H1 (cell line): ENCODE measurements around the gene CCDC33. TPM values are rescaled to one million over a fixed set of nuclear protein-coding genes. Genes with fewer than 3 reads are reported as not detected.

Experiments used
- CTCF ChIA-PET: fragments of 300-600 bp; sonication (Branson Sonifier 250); formaldehyde crosslinking; loops from one replicate; lab custom pipeline; 2021; ENCODE audit not compliant: partially characterized antibody; lab: Charles Lee
- POLR2A ChIA-PET: fragments of 300-600 bp; sonication (Branson Sonifier 250); formaldehyde crosslinking; loops from one replicate; lab custom pipeline; 2021; ENCODE audit warnings: inconsistent platforms; ENCODE audit not compliant: partially characterized antibody; lab: Charles Lee
- DNase-seq, 2 experiments: peaks; one replicate each; pipeline versions ENCODE4 v3.0.0 to v3.0.0-alpha.2; 2010 to 2022; ENCODE audit warnings: low spot score in 2 of 2, low read depth in 1 of 2, mixed read lengths in 1 of 2
- FAIRE-seq: peaks from 2 replicates; lab custom pipeline; 2011; peaks lifted over from hg19 to GRCh38; lab: Jason Lieb, UNC
- H2AFZ ChIP-seq: 2 replicates; pipeline ENCODE4 v1.8.1; 2012; ENCODE audit warnings: low read length, inconsistent platforms
- H2AK5ac ChIP-seq: 2 replicates; pipeline ENCODE4 v1.6.1; 2013; ENCODE audit warnings: low read depth, low read length
- H2BK120ac ChIP-seq: replicated peaks from 2 replicates; pipeline ENCODE3; 2013; ENCODE audit warnings: low read depth, low read length, inconsistent platforms
- H2BK12ac ChIP-seq: 2 replicates; pipeline ENCODE4 v1.6.1; 2013; ENCODE audit warnings: low read depth, low read length
- H2BK15ac ChIP-seq: 2 replicates; pipeline ENCODE4 v1.6.1; 2013; ENCODE audit warnings: low read length
- H2BK20ac ChIP-seq: 2 replicates; pipeline ENCODE4 v1.6.1; 2013; ENCODE audit warnings: low read length
- H2BK5ac ChIP-seq: 2 replicates; pipeline ENCODE4 v1.6.1; 2013; ENCODE audit warnings: low read depth, low read length
- H3K14ac ChIP-seq: 2 replicates; pipeline ENCODE4 v1.6.1; 2013; ENCODE audit warnings: inconsistent platforms; ENCODE audit not compliant: insufficient read length
- H3K18ac ChIP-seq: 2 replicates; pipeline ENCODE4 v1.6.1; 2013; ENCODE audit warnings: low read length; ENCODE audit errors: extremely low read depth
- H3K23ac ChIP-seq: 2 replicates; pipeline ENCODE4 v1.6.1; 2013; ENCODE audit warnings: inconsistent platforms; ENCODE audit not compliant: insufficient read length
- H3K23me2 ChIP-seq: 2 replicates; pipeline ENCODE4 v1.6.1; 2013; ENCODE audit warnings: low read depth, low read length
- H3K27ac ChIP-seq: 2 replicates; pipeline ENCODE4 v1.6.1; 2011; ENCODE audit warnings: low read depth, low read length, inconsistent platforms
- H3K27me3 ChIP-seq, 4 experiments: replicated peaks in 1 of 4; 1 replicate in 1 of 4; 2 replicates in 3 of 4; pipeline versions ENCODE4 v1.6.1 to v1.8.1; 2011 to 2013; ENCODE audit warnings: low read length in 3 of 4, mild to moderate bottlenecking in 3 of 4, inconsistent platforms in 2 of 4, mixed read lengths in 2 of 4, moderate library complexity in 1 of 4; ENCODE audit not compliant: control insufficient read depth in 3 of 4, insufficient read depth in 3 of 4; ENCODE audit errors: extremely low read depth in 1 of 4
- H3K36me3 ChIP-seq, 4 experiments: 2 replicates each; pipeline versions ENCODE4 v1.6.1 to v1.8.1; 2011 to 2013; ENCODE audit warnings: mild to moderate bottlenecking in 4 of 4, low read length in 3 of 4, moderate library complexity in 2 of 4, control low read depth in 1 of 4, inconsistent platforms in 1 of 4; ENCODE audit not compliant: insufficient read depth in 4 of 4, control insufficient read depth in 2 of 4
- H3K4ac ChIP-seq: replicated peaks from 2 replicates; pipeline ENCODE3; 2013; ENCODE audit warnings: low read length, low read depth, mixed read lengths, inconsistent platforms; ENCODE audit not compliant: insufficient read length
- H3K4me1 ChIP-seq, 4 experiments: replicated peaks in 1 of 4; 1 replicate in 1 of 4; 2 replicates in 3 of 4; pipeline versions ENCODE4 v1.6.1 to v1.8.1; 2011 to 2013; ENCODE audit warnings: low read length in 3 of 4, inconsistent platforms in 2 of 4, mixed read lengths in 1 of 4; ENCODE audit not compliant: insufficient read depth in 4 of 4, control insufficient read depth in 3 of 4
- H3K4me2 ChIP-seq, 2 experiments: 2 replicates each; pipeline versions ENCODE4 v1.6.1 to v1.8.1; 2011 to 2013; ENCODE audit warnings: low read depth in 2 of 2, low read length in 2 of 2, control low read depth in 1 of 2, inconsistent platforms in 1 of 2, mild to moderate bottlenecking in 1 of 2; ENCODE audit not compliant: insufficient read depth in 1 of 2
- H3K4me3 ChIP-seq, 4 experiments: fragments of 200-600, 300-600 bp in 1 of 4; sonication (generic), shearing (Covaris generic), sonication (Bioruptor Twin) in 1 of 4; 2 replicates each; pipeline versions ENCODE4 v1.5.1 to v1.8.1; 2011 to 2016; ENCODE audit warnings: low read length in 4 of 4, low read depth in 3 of 4, control low read depth in 2 of 4, inconsistent platforms in 2 of 4, mild to moderate bottlenecking in 2 of 4, mixed read lengths in 1 of 4, moderate library complexity in 1 of 4; ENCODE audit not compliant: insufficient read depth in 2 of 4; ENCODE audit errors: extremely low read depth in 1 of 4
- H3K56ac ChIP-seq: replicated peaks from 2 replicates; pipeline ENCODE3; 2013; ENCODE audit warnings: low read depth, mild to moderate bottlenecking, mixed read lengths, low read length, inconsistent platforms; ENCODE audit not compliant: insufficient read length
- H3K79me1 ChIP-seq: 2 replicates; pipeline ENCODE4 v1.6.1; 2013; ENCODE audit warnings: low read depth, low read length, control low read depth
- H3K79me2 ChIP-seq, 2 experiments: 2 replicates each; pipeline versions ENCODE4 v1.6.1 to v1.8.1; 2012 to 2013; ENCODE audit warnings: low read length in 2 of 2, mild to moderate bottlenecking in 2 of 2, inconsistent platforms in 1 of 2; ENCODE audit not compliant: insufficient read depth in 2 of 2, control insufficient read depth in 1 of 2
- H3K9ac ChIP-seq, 4 experiments: replicated peaks in 1 of 4; 1 replicate in 1 of 4; 2 replicates in 3 of 4; pipeline versions ENCODE4 v1.6.1 to v1.8.1; 2011 to 2013; ENCODE audit warnings: low read depth in 3 of 4, low read length in 3 of 4, control low read depth in 2 of 4, mild to moderate bottlenecking in 2 of 4, moderate library complexity in 2 of 4, inconsistent platforms in 1 of 4; ENCODE audit errors: extremely low read depth in 1 of 4
- H3K9me3 ChIP-seq, 2 experiments: 2 replicates each; pipeline versions ENCODE4 v1.6.1 to v1.8.1; 2012 to 2013; ENCODE audit warnings: mild to moderate bottlenecking in 2 of 2, moderate library complexity in 2 of 2, control low read depth in 1 of 2, inconsistent platforms in 1 of 2, low read depth in 1 of 2, low read length in 1 of 2, mixed read lengths in 1 of 2; ENCODE audit not compliant: insufficient read depth in 2 of 2
- H4K20me1 ChIP-seq, 2 experiments: replicated peaks in 1 of 2; 2 replicates each; pipeline versions ENCODE3 to v1.8.1; 2011 to 2013; ENCODE audit warnings: inconsistent platforms in 2 of 2, low read length in 2 of 2, mild to moderate bottlenecking in 1 of 2; ENCODE audit not compliant: insufficient read depth in 2 of 2, control insufficient read depth in 1 of 2
- H4K5ac ChIP-seq: 2 replicates; pipeline ENCODE4 v1.6.1; 2013; ENCODE audit warnings: low read length, low read depth, mixed read lengths, inconsistent platforms; ENCODE audit not compliant: insufficient read length
- H4K8ac ChIP-seq: 2 replicates; pipeline ENCODE4 v1.8.0; 2013; ENCODE audit warnings: mild to moderate bottlenecking, moderate library complexity, low read length, inconsistent platforms; ENCODE audit not compliant: insufficient read depth; ENCODE audit errors: extremely low read depth
- H4K91ac ChIP-seq: replicated peaks from 2 replicates; pipeline ENCODE3; 2013; ENCODE audit warnings: low read length, mixed read lengths, inconsistent platforms; ENCODE audit not compliant: insufficient read length
- BCL11A ChIP-seq, 2 experiments: IDR thresholded peaks; one replicate each; pipeline ENCODE4 v1.6.1; 2011; ENCODE audit warnings: low read depth in 2 of 2, low read length in 2 of 2, mild to moderate bottlenecking in 2 of 2
- BRCA1 ChIP-seq: IDR thresholded peaks from 2 replicates; pipeline ENCODE4 v1.6.1; 2012; ENCODE audit warnings: low read depth, low read length, improper control_type of control experiment
- CEBPB ChIP-seq: IDR thresholded peaks from 2 replicates; pipeline ENCODE4 v1.6.1; 2012; ENCODE audit warnings: low read depth, low read length
- EZH2 ChIP-seq: fragments of 200-600 bp; sonication (generic); IDR thresholded peaks from 2 replicates; pipeline ENCODE4 v1.7.1; 2012; ENCODE audit warnings: low read depth, mild to moderate bottlenecking, moderate library complexity, low read length, inconsistent platforms; ENCODE audit not compliant: severe bottlenecking
- FOSL1 ChIP-seq: IDR thresholded peaks from 2 replicates; pipeline ENCODE4 v1.6.1; 2011; ENCODE audit warnings: mild to moderate bottlenecking, low read depth, low read length, moderate library complexity; ENCODE audit not compliant: insufficient read depth
- KDM4A ChIP-seq: IDR thresholded peaks from one replicate; pipeline ENCODE4 v1.7.1; 2012; ENCODE audit warnings: low read depth, mild to moderate bottlenecking, moderate library complexity, low read length, inconsistent platforms; ENCODE audit not compliant: severe bottlenecking
- KDM5A ChIP-seq: fragments of 200-600 bp; IDR thresholded peaks from 2 replicates; pipeline ENCODE4 v1.7.1; 2012; ENCODE audit warnings: mild to moderate bottlenecking, low read length, inconsistent platforms, mixed read lengths
- NRF1 ChIP-seq: IDR thresholded peaks from 2 replicates; pipeline ENCODE4 v1.6.1; 2011; ENCODE audit warnings: mild to moderate bottlenecking, low read depth, low read length, improper control_type of control experiment
- RAD21 ChIP-seq, 2 experiments: IDR thresholded peaks in 1 of 2; conservative IDR thresholded peaks in 1 of 2; 2 replicates each; pipeline ENCODE4 v1.6.1; 2011; ENCODE audit warnings: low read depth in 2 of 2, low read length in 2 of 2, improper control_type of control experiment in 1 of 2, inconsistent platforms in 1 of 2, mild to moderate bottlenecking in 1 of 2, moderate library complexity in 1 of 2
- SIRT6 ChIP-seq: IDR thresholded peaks from one replicate; pipeline ENCODE4 v1.7.1; 2012; ENCODE audit warnings: low read length, inconsistent platforms
- SUZ12 ChIP-seq: fragments of 200-600 bp; sonication (generic); IDR thresholded peaks from 2 replicates; pipeline ENCODE4 v1.6.1; 2012; ENCODE audit warnings: mild to moderate bottlenecking, inconsistent platforms, low read length, moderate library complexity, mixed read lengths
- TCF12 ChIP-seq: IDR thresholded peaks from 2 replicates; pipeline ENCODE4 v1.6.1; 2011; ENCODE audit warnings: low read depth, mild to moderate bottlenecking, low read length
- YY1 ChIP-seq: IDR thresholded peaks from 2 replicates; pipeline ENCODE4 v1.6.1; 2011; ENCODE audit warnings: low read depth, mild to moderate bottlenecking, low read length
- WGBS, 2 experiments: shearing (Covaris generic) in 1 of 2; methylation state at CpG; one replicate each; pipeline versions ENCODE4 v1.1.6 to v1.1.7; 2013 to 2015; ENCODE audit warnings: low lambda C conversion rate in 2 of 2, mixed read lengths in 2 of 2, inconsistent platforms in 1 of 2, low coverage in 1 of 2, missing lambda C conversion rate in 1 of 2; ENCODE audit not compliant: insufficient replicate concordance in 2 of 2, insufficient coverage in 1 of 2, insufficient read length in 1 of 2; ENCODE audit errors: extremely low coverage in 1 of 2, missing lambda C conversion rate in 1 of 2; 5-methylcytosine and 5-hydroxymethylcytosine counted together
- polyA plus RNA-seq, 7 experiments: library from polyadenylated mRNA; depleted of rRNA in 3 of 7; stranded (reverse) in 5 of 7; unstranded in 2 of 7; fragments of >200 nt in 5 of 7; fragments of 200-250 nt in 2 of 7; gene quantifications; 1 replicate in 5 of 7; 2 replicates in 1 of 7; 4 replicates in 1 of 7; pipeline versions ENCODE4 v1.2.1 to v1.2.3, GENCODE V29; 2011 to 2013; ENCODE audit warnings: missing spikeins in 2 of 7, mixed read lengths in 2 of 7
- total RNA-seq: library from RNA; stranded (reverse); fragmentation: NEBNext Ultra II Directional; extraction: Animal tissue kit (Norgen Biotek cat#: 25700); gene quantifications from 2 replicates; pipeline ENCODE4 v1.2.1, GENCODE V29; 2021

CCDC33 gene
- total and polyA plus RNA-seq, 2 of the 8 experiments (the other 6 are each of a cell fraction or from before 2014, with no cell fraction given) = 2.0 to 2.7 TPM

GRCh38 chr15:74233851-74234597 lies 2.1 kb upstream of the CCDC33 start:
- Histone ChIP-seq H3K79me1 (no peaks in the 10 kb centered on the region), H3K56ac (no peak overlapping the region), H2BK120ac (no peak overlapping the region), H2BK15ac (peak overlapping the region; percentile 61), H2BK5ac (no peak overlapping the region), H3K27ac (no peak overlapping the region), H2BK12ac (no peak overlapping the region), H3K4me2 (no peak overlapping the region), H4K8ac (no peak overlapping the region), H4K20me1 (no peaks in the 10 kb centered on the region), H3K4me3 (no peak overlapping the region), H2AK5ac (no peak overlapping the region), H3K23ac (no peak overlapping the region), H3K4ac (no peak overlapping the region), H4K91ac (no peak overlapping the region), H3K4me1 (peaks cover 0 to 16% (median 6%) of the 10 kb centered on the region in 4 experiments; a peak in 6 of 7 replicates), H3K14ac (no peak overlapping the region), H3K27me3 (peaks cover 0 to 13% (median 7%) of the 10 kb centered on the region in 4 experiments; a peak in 3 of 7 replicates), H2BK20ac (0 out of 2 replicates have a peak overlapping the region, but pooled peaks have one; percentile 72), H3K9ac (no peak overlapping the region), H3K9me3 (no peaks in the 10 kb centered on the region), H3K23me2 (0 out of 2 replicates have a peak, but pooled peaks cover 2% of the 10 kb centered on the region), H4K5ac (no peak overlapping the region), H2AFZ (no peak overlapping the region), H3K36me3 (no peaks in the 10 kb centered on the region), H3K18ac (peak overlapping the region; percentile 48; the same call in 1 of the 2 replicates), H3K79me2 (no peaks in the 10 kb centered on the region)
- no peak for TF ChIP-seq BCL11A (IDR thresholded peaks at IDR 0.05; ENCODE audit: low read depth in 2 of 2, low read length in 2 of 2)
- no peak for TF ChIP-seq SIRT6
- TF ChIP-seq FOSL1 = no peak
- TF ChIP-seq SUZ12 = no peak
- TF ChIP-seq KDM5A = no peak
- TF ChIP-seq EZH2 = no peak
- TF ChIP-seq NRF1 = no peak
- no peak for TF ChIP-seq CEBPB
- no peak for TF ChIP-seq TCF12
- TF ChIP-seq RAD21 (IDR thresholded peaks at IDR 0.05 in 1 of 2, conservative IDR thresholded peaks at IDR 0.05 in 1 of 2; ENCODE audit: low read depth in 2 of 2, low read length in 2 of 2) = no peak
- no peak for TF ChIP-seq YY1
- no peak for TF ChIP-seq BRCA1
- TF ChIP-seq KDM4A = no peak
- FAIRE-seq (no peak), DNase-seq (no peak)
- 87% methylated on average over 3 of the region's 3 CpGs; no CpG with 5 or more reads in 1 of the 2 experiments for WGBS, 2 experiments
- ChIA-PET POLR2A (interaction anchor here (1.1 kb wide), 1 partner anchor 58 kb away, joined by 3 read pairs; no protein-coding TSS in a partner anchor), CTCF (interaction anchor here (0.5 to 3.8 kb wide), 19 partner anchors 10 to 521 kb away, joined by 3 to 24 read pairs (median 4); no protein-coding TSS in a partner anchor)
